Measurements from ENCODE around the gene DCTN2. TPM values are rescaled to one million over a fixed set of nuclear protein-coding genes. Genes with fewer than 3 reads are reported as not detected.

Gene DCTN2
- total and polyA plus RNA-seq, 4 donors = 28.5 to 66.6 (median 31.2) TPM

DNA sequence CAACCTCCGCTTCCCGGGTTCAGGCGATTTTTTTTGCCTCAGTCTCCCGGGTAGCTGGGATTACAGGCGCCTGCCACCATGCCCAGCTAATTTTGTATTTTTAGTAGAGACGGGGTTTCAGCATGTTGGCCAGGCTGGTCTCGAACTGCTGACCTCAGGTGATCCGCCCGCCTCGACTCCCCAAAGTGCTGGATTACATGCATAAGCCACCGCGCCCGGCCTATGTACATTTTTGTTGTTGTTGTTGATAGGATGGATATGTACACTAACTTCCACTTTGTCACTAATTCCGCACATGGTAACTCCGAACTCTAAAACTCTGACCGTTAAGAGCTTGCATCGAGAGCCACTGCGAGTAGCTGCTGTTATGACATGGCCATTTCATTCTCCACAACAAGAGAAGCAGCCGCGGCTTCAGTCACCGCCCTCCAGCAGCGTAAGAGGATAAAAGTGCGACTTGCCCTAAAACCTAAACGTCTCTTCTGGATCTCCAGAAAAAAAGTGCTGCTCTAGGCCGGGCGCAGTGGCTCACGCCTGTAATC is 59.9 kb downstream of the DCTN2 start:
- Histone ChIP-seq H3K4me3 (ENCODE audit: low read depth in 1 of 3, low read length in 3 of 3) (no peak overlapping the region), H3K4me1 (ENCODE audit: control insufficient read depth in 4 of 4, insufficient read depth in 4 of 4, low read length in 3 of 4) (peaks cover 2 to 17% (median 11%) of the 10 kb centered on the region in 4 donors), H3K36me3 (ENCODE audit: control insufficient read depth in 4 of 4, insufficient read depth in 3 of 4, low read depth in 1 of 4, low read length in 3 of 4) (peaks cover 5 to 23% (median 16%) of the 10 kb centered on the region in 4 donors), H3K27me3 (ENCODE audit: control insufficient read depth in 4 of 4, insufficient read depth in 4 of 4, low read length in 3 of 4) (no peaks in the 10 kb centered on the region), H3K9ac (ENCODE audit: low read depth in 1 of 2, low read length in 2 of 2) (no peak overlapping the region), H3K9me3 (ENCODE audit: control insufficient read depth in 4 of 4, low read length in 3 of 4) (no peaks in the 10 kb centered on the region), H3K27ac (ENCODE audit: low read depth in 1 of 2, low read length in 2 of 2) (no peak overlapping the region)
- 91% methylated on average over 27 of the region's 27 CpGs for WGBS
- DNase-seq (ENCODE audit: low spot score) = no peak
- no peak for TF ChIP-seq FOXA2 (IDR thresholded peaks at IDR 0.05)
- TF ChIP-seq, protein P1, sequence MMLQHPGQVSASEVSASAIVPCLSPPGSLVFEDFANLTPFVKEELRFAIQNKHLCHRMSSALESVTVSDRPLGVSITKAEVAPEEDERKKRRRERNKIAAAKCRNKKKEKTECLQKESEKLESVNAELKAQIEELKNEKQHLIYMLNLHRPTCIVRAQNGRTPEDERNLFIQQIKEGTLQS (IDR thresholded peaks at IDR 0.05) = no peak
- TF ChIP-seq, protein P2, sequence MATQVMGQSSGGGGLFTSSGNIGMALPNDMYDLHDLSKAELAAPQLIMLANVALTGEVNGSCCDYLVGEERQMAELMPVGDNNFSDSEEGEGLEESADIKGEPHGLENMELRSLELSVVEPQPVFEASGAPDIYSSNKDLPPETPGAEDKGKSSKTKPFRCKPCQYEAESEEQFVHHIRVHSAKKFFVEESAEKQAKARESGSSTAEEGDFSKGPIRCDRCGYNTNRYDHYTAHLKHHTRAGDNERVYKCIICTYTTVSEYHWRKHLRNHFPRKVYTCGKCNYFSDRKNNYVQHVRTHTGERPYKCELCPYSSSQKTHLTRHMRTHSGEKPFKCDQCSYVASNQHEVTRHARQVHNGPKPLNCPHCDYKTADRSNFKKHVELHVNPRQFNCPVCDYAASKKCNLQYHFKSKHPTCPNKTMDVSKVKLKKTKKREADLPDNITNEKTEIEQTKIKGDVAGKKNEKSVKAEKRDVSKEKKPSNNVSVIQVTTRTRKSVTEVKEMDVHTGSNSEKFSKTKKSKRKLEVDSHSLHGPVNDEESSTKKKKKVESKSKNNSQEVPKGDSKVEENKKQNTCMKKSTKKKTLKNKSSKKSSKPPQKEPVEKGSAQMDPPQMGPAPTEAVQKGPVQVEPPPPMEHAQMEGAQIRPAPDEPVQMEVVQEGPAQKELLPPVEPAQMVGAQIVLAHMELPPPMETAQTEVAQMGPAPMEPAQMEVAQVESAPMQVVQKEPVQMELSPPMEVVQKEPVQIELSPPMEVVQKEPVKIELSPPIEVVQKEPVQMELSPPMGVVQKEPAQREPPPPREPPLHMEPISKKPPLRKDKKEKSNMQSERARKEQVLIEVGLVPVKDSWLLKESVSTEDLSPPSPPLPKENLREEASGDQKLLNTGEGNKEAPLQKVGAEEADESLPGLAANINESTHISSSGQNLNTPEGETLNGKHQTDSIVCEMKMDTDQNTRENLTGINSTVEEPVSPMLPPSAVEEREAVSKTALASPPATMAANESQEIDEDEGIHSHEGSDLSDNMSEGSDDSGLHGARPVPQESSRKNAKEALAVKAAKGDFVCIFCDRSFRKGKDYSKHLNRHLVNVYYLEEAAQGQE (IDR thresholded peaks at IDR 0.05) = no peak
- TF ChIP-seq, protein P3, sequence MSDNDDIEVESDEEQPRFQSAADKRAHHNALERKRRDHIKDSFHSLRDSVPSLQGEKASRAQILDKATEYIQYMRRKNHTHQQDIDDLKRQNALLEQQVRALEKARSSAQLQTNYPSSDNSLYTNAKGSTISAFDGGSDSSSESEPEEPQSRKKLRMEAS (IDR thresholded peaks at IDR 0.05) = no peak
- TF ChIP-seq HNF4G (IDR thresholded peaks at IDR 0.05) = no peak
- TF ChIP-seq RXRA (IDR thresholded peaks at IDR 0.05) = no peak
- no peak for TF ChIP-seq TAF1 (conservative IDR thresholded peaks at IDR 0.05)
- TF ChIP-seq YY1 (IDR thresholded peaks at IDR 0.05) = no peak

DNA sequence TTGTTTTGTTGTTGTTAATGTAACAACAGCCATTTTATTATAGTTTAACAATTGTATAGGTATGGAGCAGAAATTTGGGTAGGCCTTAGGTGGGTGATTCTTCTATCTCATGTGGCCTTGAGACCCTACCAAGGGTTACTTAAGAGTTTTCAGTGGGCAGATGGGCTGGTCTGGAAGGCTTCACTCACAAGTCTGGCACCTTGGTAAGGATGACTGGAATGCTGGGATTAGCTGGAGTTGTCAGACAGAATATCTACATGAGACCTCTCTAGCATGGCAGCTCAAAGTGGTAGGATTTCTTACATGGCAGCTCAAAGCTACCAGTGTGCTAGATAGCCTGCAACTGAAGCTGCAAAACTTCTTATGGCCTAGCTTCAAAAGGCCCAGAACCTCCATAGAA is 61.3 kb downstream of the DCTN2 start:
- no peak overlapping the region for H3K9ac ChIP-seq (ENCODE audit: low read depth in 1 of 2, low read length in 2 of 2)
- no peaks in the 10 kb centered on the region for H3K27me3 ChIP-seq (ENCODE audit: control insufficient read depth in 4 of 4, insufficient read depth in 4 of 4, low read length in 3 of 4)
- peaks cover 2 to 17% (median 11%) of the 10 kb centered on the region in 4 donors for H3K4me1 ChIP-seq (ENCODE audit: control insufficient read depth in 4 of 4, insufficient read depth in 4 of 4, low read length in 3 of 4)
- H3K27ac ChIP-seq (ENCODE audit: low read depth in 1 of 2, low read length in 2 of 2) = no peak overlapping the region
- H3K4me3 ChIP-seq (ENCODE audit: low read depth in 1 of 3, low read length in 3 of 3) = no peak overlapping the region
- peaks cover 3 to 14% (median 7%) of the 10 kb centered on the region in 4 donors for H3K36me3 ChIP-seq (ENCODE audit: control insufficient read depth in 4 of 4, insufficient read depth in 3 of 4, low read depth in 1 of 4, low read length in 3 of 4)
- H3K9me3 ChIP-seq (ENCODE audit: control insufficient read depth in 4 of 4, low read length in 3 of 4) = no peaks in the 10 kb centered on the region
- TF ChIP-seq, protein P2 (IDR thresholded peaks at IDR 0.05) = no peak
- TF ChIP-seq HNF4A (conservative IDR thresholded peaks at IDR 0.05) (no peak), RAD21 (IDR thresholded peaks at IDR 0.05) (no peak), SP1 (IDR thresholded peaks at IDR 0.05) (no peak), YY1 (IDR thresholded peaks at IDR 0.05) (no peak), EGR1 (IDR thresholded peaks at IDR 0.05; ENCODE audit: low read depth in 2 of 2) (no peak), NR2F2 (IDR thresholded peaks at IDR 0.05) (no peak), JUND (IDR thresholded peaks at IDR 0.05) (no peak)
- TF ChIP-seq, protein P1 (IDR thresholded peaks at IDR 0.05) = no peak
- no peak for DNase-seq (ENCODE audit: low spot score)
